T-helper 1 cell treated with Interleukin-12 subunit alpha and Interleukin-12 subunit beta and Interleukin-4 antibody, amounts not matched to agents 30 μg/mL and 1 μg/mL, for 36 hours (primary cell): Measurements from ENCODE around the gene CHD9NB.
"Not testable (repeated sequence)": the region's sequence is repeated elsewhere in the genome, so short reads cannot be mapped to it uniquely, and the experiment has no call there.

Experiments used
- H3K27ac Mint-ChIP-seq: one replicate; pipeline ENCODE4 v1.8.0; 2021; ENCODE audit warnings: mild to moderate bottlenecking, mixed read lengths
- H3K27me3 Mint-ChIP-seq: one replicate; pipeline ENCODE4 v1.8.0; 2021; ENCODE audit warnings: low read depth, mixed read lengths
- H3K36me3 Mint-ChIP-seq: one replicate; pipeline ENCODE4 v1.8.0; 2021; ENCODE audit warnings: low read depth, mixed read lengths
- H3K4me1 Mint-ChIP-seq: one replicate; pipeline ENCODE4 v1.8.0; 2021; ENCODE audit warnings: low read depth, mixed read lengths
- H3K4me3 Mint-ChIP-seq: one replicate; pipeline ENCODE4 v1.8.0; 2021; ENCODE audit warnings: mild to moderate bottlenecking, moderate library complexity, mixed read lengths
- H3K9me3 Mint-ChIP-seq: one replicate; pipeline ENCODE4 v1.8.0; 2021; ENCODE audit warnings: mixed read lengths

Gene CHD9NB

DNA sequence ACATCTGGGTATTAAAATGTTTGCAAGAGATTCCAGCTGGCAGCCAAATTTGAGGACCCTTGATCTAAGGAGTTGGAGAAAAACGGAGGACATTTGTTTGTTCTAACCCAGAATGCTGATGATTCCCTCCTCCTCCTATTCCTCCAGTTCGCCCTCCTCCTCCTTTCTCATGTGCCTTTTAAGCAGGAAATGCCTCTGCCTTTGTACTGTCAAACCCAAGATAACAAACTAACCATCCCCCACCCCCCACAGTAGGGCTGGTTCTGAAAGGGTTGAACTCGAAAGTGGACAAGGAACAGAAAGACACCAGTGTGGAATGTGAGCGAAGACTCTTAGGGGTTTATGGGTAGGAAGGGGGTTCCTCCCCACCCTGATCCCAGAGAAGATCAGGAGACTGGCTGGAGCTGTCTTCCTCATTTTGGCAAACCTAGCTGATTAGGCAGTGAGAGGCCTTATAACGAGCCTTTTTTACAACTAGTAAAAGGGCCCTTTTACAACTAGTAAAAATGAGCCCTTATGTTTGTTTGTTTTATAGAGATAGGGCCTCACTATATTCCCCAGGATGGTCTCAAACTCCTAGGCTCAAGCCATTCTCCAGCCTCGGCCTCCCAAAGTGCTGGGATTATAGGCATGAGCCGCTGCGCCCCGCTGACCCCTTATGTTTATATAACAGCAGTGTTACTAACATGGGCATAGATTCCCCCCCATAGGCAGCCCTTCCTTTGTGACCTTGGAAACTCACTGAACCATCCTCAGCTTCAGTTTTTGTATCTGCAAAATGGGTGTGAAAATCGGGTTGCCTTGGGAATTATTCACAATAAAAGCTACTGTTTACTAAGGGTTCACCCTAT lies 3.1 kb upstream of the CHD9NB start:
- Mint-ChIP-seq H3K27me3 (no peaks in the 10 kb centered on the region), H3K27ac (peak overlapping the region; percentile 74), H3K9me3 (no peaks in the 10 kb centered on the region), H3K36me3 (no peaks in the 10 kb centered on the region), H3K4me3 (peak overlapping the region; percentile 88), H3K4me1 (peaks cover 26% of the 10 kb centered on the region)

- peaks cover 26% of the 10 kb centered on the region for H3K4me1 Mint-ChIP-seq
- peak within 1 kb of the TSS; percentile 74 for H3K27ac Mint-ChIP-seq
- peak within 1 kb of the TSS; percentile 88 for H3K4me3 Mint-ChIP-seq
- no peaks in the 10 kb centered on the region for H3K9me3 Mint-ChIP-seq
- no peaks in the 10 kb centered on the region for H3K27me3 Mint-ChIP-seq
- no peaks in the 10 kb centered on the region for H3K36me3 Mint-ChIP-seq
These were observed 2.2 kb upstream of the CHD9NB start, which contains the start of gene CHD9 for GRCh38 chr16:53054670-53055485. TSS of gene CHD9 (plus strand) at chr16:53054991. CDS start at chr16:53156090, 101,099 bp downstream.

DNA sequence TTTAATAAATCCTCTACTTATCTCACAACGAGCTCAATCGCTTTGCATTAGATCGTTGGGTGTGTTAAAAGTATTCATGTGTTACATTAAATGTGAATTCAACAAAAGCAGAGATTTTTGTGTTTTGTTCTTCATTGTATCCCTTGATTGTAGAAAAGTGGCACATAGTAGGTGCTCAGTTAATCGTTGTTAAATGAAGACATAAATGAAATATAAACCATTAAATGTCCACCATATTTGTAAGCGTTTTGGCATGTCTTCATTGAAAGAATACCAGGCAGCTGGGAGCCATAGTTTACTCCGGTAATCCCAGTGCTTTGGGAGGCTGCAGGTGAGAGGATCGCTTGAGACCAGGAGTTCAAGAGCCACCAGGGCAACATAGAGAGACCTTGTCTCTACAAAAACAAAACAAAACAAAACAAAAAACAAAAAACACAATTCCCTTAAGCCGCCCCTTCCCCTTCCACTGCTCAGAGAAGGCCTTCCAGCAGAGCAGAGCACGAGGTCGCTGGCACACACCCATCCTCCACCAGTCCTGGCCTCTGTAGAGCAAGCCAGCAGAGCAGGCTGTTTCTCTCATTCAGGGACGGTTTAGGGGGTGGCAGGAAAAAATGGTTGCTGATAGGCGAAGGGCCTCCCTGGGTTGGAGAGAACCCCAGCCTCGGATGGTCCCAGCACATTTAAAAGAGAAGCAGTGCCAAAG lies 1.4 kb upstream of the CHD9NB start:
- no peaks in the 10 kb centered on the region for H3K9me3 Mint-ChIP-seq
- no peaks in the 10 kb centered on the region for H3K36me3 Mint-ChIP-seq
- peaks cover 26% of the 10 kb centered on the region for H3K4me1 Mint-ChIP-seq
- peak overlapping the region; percentile 88 for H3K4me3 Mint-ChIP-seq
- H3K27me3 Mint-ChIP-seq = no peaks in the 10 kb centered on the region
- H3K27ac Mint-ChIP-seq = peak overlapping the region; percentile 45

DNA sequence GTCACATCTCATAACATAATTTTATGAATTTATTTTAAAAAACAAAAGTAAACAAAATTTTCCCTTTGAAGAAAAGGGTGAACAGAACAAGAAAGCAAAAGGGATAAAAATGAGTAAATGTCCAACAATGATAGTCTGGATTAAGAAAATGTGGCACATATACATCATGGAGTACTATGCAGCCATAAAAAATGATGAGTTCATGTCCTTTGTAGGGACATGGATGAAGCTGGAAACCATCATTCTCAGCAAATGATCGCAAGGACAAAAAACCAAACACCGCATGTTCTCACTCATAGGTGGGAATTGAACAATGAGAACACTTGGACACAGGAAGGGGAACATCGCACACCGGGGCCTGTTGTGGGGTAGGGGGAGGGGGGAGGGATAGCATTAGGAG lies 1.4 kb downstream of the CHD9NB start:
- not testable (repeated sequence) for H3K36me3 Mint-ChIP-seq, H3K9me3 Mint-ChIP-seq, H3K27ac Mint-ChIP-seq, H3K4me3 Mint-ChIP-seq, H3K27me3 Mint-ChIP-seq
- H3K4me1 Mint-ChIP-seq = peaks cover 20% of the 10 kb centered on the region

- H3K4me3 Mint-ChIP-seq = no peak overlapping the region
- H3K27me3 Mint-ChIP-seq = peaks cover 8% of the 10 kb centered on the region
- no peaks in the 10 kb centered on the region for H3K9me3 Mint-ChIP-seq
- H3K4me1 Mint-ChIP-seq = peaks cover 6% of the 10 kb centered on the region
- no peaks in the 10 kb centered on the region for H3K36me3 Mint-ChIP-seq
- H3K27ac Mint-ChIP-seq = no peak overlapping the region
These were observed 4.4 kb downstream of the CHD9NB start for GRCh38 chr16:53048139-53048915.

DNA sequence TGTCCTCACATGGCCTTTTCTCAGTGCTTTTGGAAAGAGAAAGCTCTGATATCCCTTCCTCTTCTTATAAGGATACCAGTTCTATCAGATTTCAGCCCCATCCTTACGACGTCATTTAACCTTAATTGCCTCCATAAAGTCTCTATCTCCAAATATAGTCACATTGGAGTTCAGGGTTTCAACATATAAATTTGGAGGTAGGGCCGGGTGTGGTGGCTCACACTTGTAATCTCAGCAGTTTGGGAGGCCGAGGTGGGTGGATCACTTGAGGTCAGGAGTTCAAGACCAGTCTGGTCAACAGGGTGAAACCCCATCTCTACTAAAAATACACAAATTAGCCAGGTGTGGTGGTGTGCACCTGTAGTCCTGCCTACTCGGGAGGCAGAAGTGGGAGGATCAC lies 5.2 kb downstream of the CHD9NB start:
- not testable (repeated sequence) for H3K9me3 Mint-ChIP-seq, H3K4me1 Mint-ChIP-seq, H3K36me3 Mint-ChIP-seq, H3K27ac Mint-ChIP-seq, H3K4me3 Mint-ChIP-seq, H3K27me3 Mint-ChIP-seq

GRCh38 chr16:53045341-53046220 lies 7.1 kb downstream of the CHD9NB start:
- Mint-ChIP-seq H3K4me1 (no peaks in the 10 kb centered on the region), H3K4me3 (no peak overlapping the region), H3K36me3 (no peaks in the 10 kb centered on the region), H3K9me3 (no peaks in the 10 kb centered on the region), H3K27ac (no peak overlapping the region), H3K27me3 (peaks cover 10% of the 10 kb centered on the region)

DNA sequence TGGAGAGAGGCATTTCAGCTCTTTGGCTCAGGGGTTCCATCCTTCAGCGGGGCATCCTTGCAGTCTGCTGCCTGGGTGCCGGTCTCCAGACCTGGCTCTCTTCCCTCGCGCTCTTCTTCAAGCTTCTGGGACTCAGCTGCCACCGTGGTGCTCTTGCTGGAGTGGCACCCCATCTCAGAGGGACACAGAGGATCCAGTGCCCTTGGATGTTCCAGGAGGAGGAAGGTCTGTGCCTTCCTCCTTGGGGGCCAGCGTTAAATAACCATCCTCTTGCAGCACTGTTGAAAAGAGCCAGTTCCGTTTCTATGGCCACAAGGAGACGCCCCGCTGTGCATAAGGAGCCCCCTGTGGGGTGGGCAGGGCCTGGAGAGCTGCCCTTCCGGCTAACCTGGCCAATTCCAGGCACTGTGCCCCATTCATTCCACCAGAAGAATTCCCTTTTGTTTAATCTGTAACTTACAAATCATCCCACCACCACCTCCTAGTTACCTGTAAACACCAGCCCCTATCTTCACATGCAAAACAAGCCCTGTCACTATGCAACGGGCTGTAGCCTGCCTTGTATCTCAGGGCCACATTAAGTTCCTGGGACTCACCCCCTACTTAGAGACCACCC lies 8.6 kb downstream of the CHD9NB start:
- H3K4me1 Mint-ChIP-seq = no peaks in the 10 kb centered on the region
- H3K36me3 Mint-ChIP-seq = no peaks in the 10 kb centered on the region
- no peak overlapping the region for H3K4me3 Mint-ChIP-seq
- H3K27me3 Mint-ChIP-seq = peaks cover 12% of the 10 kb centered on the region
- no peaks in the 10 kb centered on the region for H3K9me3 Mint-ChIP-seq
- no peak overlapping the region for H3K27ac Mint-ChIP-seq

GRCh38 chr16:53043428-53043831 lies 9.3 kb downstream of the CHD9NB start:
- H3K4me3 Mint-ChIP-seq = no peak overlapping the region

GRCh38 chr16:53042235-53042701 lies 10.4 kb downstream of the CHD9NB start:
- no peaks in the 10 kb centered on the region for H3K9me3 Mint-ChIP-seq
- H3K4me1 Mint-ChIP-seq = no peaks in the 10 kb centered on the region
- H3K27ac Mint-ChIP-seq = no peak overlapping the region
- H3K27me3 Mint-ChIP-seq = peaks cover 9% of the 10 kb centered on the region
- no peaks in the 10 kb centered on the region for H3K36me3 Mint-ChIP-seq
- no peak overlapping the region for H3K4me3 Mint-ChIP-seq

More at GRCh38 chr16:53043428-53043831, 9.3 kb downstream of the CHD9NB start:
- H3K27ac Mint-ChIP-seq = no peak overlapping the region
- peaks cover 10% of the 10 kb centered on the region for H3K27me3 Mint-ChIP-seq
- no peaks in the 10 kb centered on the region for H3K36me3 Mint-ChIP-seq
- H3K9me3 Mint-ChIP-seq = no peaks in the 10 kb centered on the region
- H3K4me1 Mint-ChIP-seq = no peaks in the 10 kb centered on the region

- peaks cover 9% of the 10 kb centered on the region for H3K27me3 Mint-ChIP-seq
- H3K4me1 Mint-ChIP-seq = no peaks in the 10 kb centered on the region
- H3K36me3 Mint-ChIP-seq = no peaks in the 10 kb centered on the region
- H3K4me3 Mint-ChIP-seq = no peak overlapping the region
- H3K27ac Mint-ChIP-seq = no peak overlapping the region
- H3K9me3 Mint-ChIP-seq = no peaks in the 10 kb centered on the region
These were observed 11.2 kb downstream of the CHD9NB start for GRCh38 chr16:53041320-53042051.

DNA sequence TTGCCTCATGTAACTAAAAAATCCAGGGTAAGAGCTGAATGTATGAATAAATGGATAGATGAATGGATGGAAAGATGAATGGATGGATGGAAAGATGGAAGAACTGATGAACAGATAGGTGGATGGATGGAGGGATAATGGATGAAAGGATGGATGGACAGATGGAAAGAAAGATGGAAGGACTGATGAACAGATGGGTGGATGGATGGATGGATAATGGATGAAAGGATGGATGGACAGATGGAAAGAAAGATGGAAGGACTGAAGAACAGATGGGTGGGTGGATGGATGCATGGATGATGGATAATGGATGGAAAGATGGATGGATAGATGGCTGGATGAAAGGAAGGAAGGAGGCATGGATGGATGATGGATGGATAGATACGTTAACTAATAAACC lies 11.9 kb downstream of the CHD9NB start:
- H3K4me3 Mint-ChIP-seq = no peak overlapping the region
- H3K27ac Mint-ChIP-seq = no peak overlapping the region
- H3K4me1 Mint-ChIP-seq = no peaks in the 10 kb centered on the region
- no peaks in the 10 kb centered on the region for H3K36me3 Mint-ChIP-seq
- H3K9me3 Mint-ChIP-seq = no peaks in the 10 kb centered on the region
- peaks cover 9% of the 10 kb centered on the region for H3K27me3 Mint-ChIP-seq
